Gastrocnemius medialis (tissue), 4 donors: ENCODE measurements around the gene ERC2.

ENCODE experiments used
- POLR2A ChIP-seq, 2 donors: fragments of 450-650 bp; IDR thresholded peaks; one replicate each; pipeline ENCODE4 v1.6.1; 2017; ENCODE audit warnings: antibody characterized with exemption in 2 of 2, mild to moderate bottlenecking in 2 of 2, moderate library complexity in 2 of 2
- TF ChIP-seq, protein P1 (sequence below), 5 experiments: fragments of 450-650 bp in 3 of 5; fragments of 200-600 bp in 2 of 5; sonication (generic) in 2 of 5; IDR thresholded peaks in 4 of 5; conservative IDR thresholded peaks in 1 of 5; 1 replicate in 4 of 5; 2 replicates in 1 of 5; pipeline ENCODE4 v1.5.1; 2016 to 2019; ENCODE audit warnings: antibody characterized with exemption in 5 of 5, mild to moderate bottlenecking in 3 of 5, moderate library complexity in 3 of 5

DNA sequence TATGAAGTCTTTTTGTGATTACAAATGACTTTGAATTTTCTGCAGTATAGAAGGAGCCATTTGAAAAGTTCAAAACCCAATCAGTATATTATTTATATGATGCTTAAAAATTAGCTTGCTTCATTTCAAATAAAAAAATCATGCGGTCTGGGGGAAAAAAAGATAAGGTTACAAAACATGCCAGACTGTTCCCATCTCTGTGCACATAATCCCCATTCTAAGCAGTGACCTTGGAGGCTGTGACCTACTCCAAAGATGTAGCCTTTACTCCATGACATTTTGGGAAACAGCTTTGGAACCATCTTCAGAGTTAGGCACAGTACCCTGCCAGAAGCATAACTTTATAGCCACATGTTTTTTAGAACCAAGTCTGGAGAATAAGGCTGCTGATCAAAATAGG lies 533.5 kb downstream of the ERC2 start:
- no peak for TF ChIP-seq POLR2A (IDR thresholded peaks at IDR 0.05)
- TF ChIP-seq, protein P1, sequence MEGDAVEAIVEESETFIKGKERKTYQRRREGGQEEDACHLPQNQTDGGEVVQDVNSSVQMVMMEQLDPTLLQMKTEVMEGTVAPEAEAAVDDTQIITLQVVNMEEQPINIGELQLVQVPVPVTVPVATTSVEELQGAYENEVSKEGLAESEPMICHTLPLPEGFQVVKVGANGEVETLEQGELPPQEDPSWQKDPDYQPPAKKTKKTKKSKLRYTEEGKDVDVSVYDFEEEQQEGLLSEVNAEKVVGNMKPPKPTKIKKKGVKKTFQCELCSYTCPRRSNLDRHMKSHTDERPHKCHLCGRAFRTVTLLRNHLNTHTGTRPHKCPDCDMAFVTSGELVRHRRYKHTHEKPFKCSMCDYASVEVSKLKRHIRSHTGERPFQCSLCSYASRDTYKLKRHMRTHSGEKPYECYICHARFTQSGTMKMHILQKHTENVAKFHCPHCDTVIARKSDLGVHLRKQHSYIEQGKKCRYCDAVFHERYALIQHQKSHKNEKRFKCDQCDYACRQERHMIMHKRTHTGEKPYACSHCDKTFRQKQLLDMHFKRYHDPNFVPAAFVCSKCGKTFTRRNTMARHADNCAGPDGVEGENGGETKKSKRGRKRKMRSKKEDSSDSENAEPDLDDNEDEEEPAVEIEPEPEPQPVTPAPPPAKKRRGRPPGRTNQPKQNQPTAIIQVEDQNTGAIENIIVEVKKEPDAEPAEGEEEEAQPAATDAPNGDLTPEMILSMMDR (IDR thresholded peaks at IDR 0.05 in 4 of 5, conservative IDR thresholded peaks at IDR 0.05 in 1 of 5) = no peak
